Neuronal stem cell (in vitro differentiated cells): ENCODE data around the gene KIAA0825.

Experiments used
- DNase-seq: peaks from one replicate; pipeline ENCODE4 v3.0.0-alpha.2; 2013; ENCODE audit warnings: low spot score
- H2AFZ ChIP-seq: one replicate; pipeline ENCODE4 v1.6.1; 2013; ENCODE audit warnings: mild to moderate bottlenecking, low read length, inconsistent platforms
- H2AK5ac ChIP-seq: 2 replicates; pipeline ENCODE4 v1.6.1; 2013; ENCODE audit warnings: low read depth, mild to moderate bottlenecking, inconsistent platforms, low read length, moderate library complexity, mixed read lengths
- H2BK120ac ChIP-seq: 2 replicates; pipeline ENCODE4 v1.6.1; 2013; ENCODE audit warnings: low read depth, mild to moderate bottlenecking, inconsistent platforms, low read length, moderate library complexity, mixed read lengths
- H2BK12ac ChIP-seq: one replicate; pipeline ENCODE4 v1.6.1; 2013; ENCODE audit warnings: low read length, inconsistent platforms
- H2BK15ac ChIP-seq: 2 replicates; pipeline ENCODE4 v1.6.1; 2013; ENCODE audit warnings: mild to moderate bottlenecking, low read length, inconsistent platforms, mixed read lengths
- H2BK5ac ChIP-seq: one replicate; pipeline ENCODE4 v1.6.1; 2013; ENCODE audit warnings: inconsistent platforms, mild to moderate bottlenecking, low read length, moderate library complexity
- H3K14ac ChIP-seq: one replicate; pipeline ENCODE4 v1.6.1; 2013; ENCODE audit warnings: low read length, inconsistent platforms
- H3K18ac ChIP-seq: 2 replicates; pipeline ENCODE4 v1.6.1; 2013; ENCODE audit warnings: low read length, inconsistent platforms
- H3K23ac ChIP-seq: 2 replicates; pipeline ENCODE4 v1.6.1; 2013; ENCODE audit warnings: low read depth, mild to moderate bottlenecking, mixed read lengths, low read length, inconsistent platforms; ENCODE audit not compliant: poor library complexity
- H3K27ac ChIP-seq: replicated peaks from 3 replicates; pipeline ENCODE4 v1.5.1; 2013; ENCODE audit warnings: low read length, inconsistent platforms
- H3K27me3 ChIP-seq, 3 experiments: 2 replicates each; pipeline ENCODE4 v1.6.1; 2013; ENCODE audit warnings: low read length in 3 of 3, mild to moderate bottlenecking in 2 of 3, inconsistent platforms in 1 of 3, low read depth in 1 of 3, mixed read lengths in 1 of 3, moderate library complexity in 1 of 3; ENCODE audit not compliant: control insufficient read depth in 3 of 3, insufficient read depth in 3 of 3
- H3K36me3 ChIP-seq, 2 donors: replicated peaks in 1 of 2; 2 replicates each; pipeline ENCODE4 v1.6.1; 2013; ENCODE audit warnings: low read length in 2 of 2; ENCODE audit not compliant: control insufficient read depth in 2 of 2, insufficient read depth in 2 of 2
- H3K4ac ChIP-seq: 2 replicates; pipeline ENCODE4 v1.6.1; 2013; ENCODE audit warnings: inconsistent platforms, mild to moderate bottlenecking, low read length, moderate library complexity
- H3K4me1 ChIP-seq, 2 donors: 1 replicate in 1 of 2; 2 replicates in 1 of 2; pipeline ENCODE4 v1.6.1; 2013; ENCODE audit warnings: low read length in 2 of 2, low read depth in 1 of 2; ENCODE audit not compliant: control insufficient read depth in 2 of 2, insufficient read depth in 1 of 2
- H3K4me2 ChIP-seq: one replicate; pipeline ENCODE4 v1.6.1; 2013; ENCODE audit warnings: mild to moderate bottlenecking, low read length, inconsistent platforms; ENCODE audit not compliant: insufficient read depth, poor library complexity, severe bottlenecking
- H3K4me3 ChIP-seq, 2 donors: 2 replicates each; pipeline ENCODE4 v1.5.1; 2013; ENCODE audit warnings: low read length in 2 of 2, mild to moderate bottlenecking in 2 of 2, inconsistent platforms in 1 of 2, moderate library complexity in 1 of 2
- H3K79me1 ChIP-seq: one replicate; pipeline ENCODE4 v1.6.1; 2013; ENCODE audit warnings: low read depth, mild to moderate bottlenecking, inconsistent platforms, low read length, moderate library complexity
- H3K9ac ChIP-seq: one replicate; pipeline ENCODE4 v1.6.1; 2013; ENCODE audit warnings: mild to moderate bottlenecking, low read depth, low read length, inconsistent platforms; ENCODE audit not compliant: poor library complexity
- H3K9me3 ChIP-seq, 2 donors: replicated peaks in 1 of 2; 2 replicates each; pipeline versions ENCODE3 to v1.6.1; 2013; ENCODE audit warnings: low read length in 2 of 2, mild to moderate bottlenecking in 2 of 2, inconsistent platforms in 1 of 2, low read depth in 1 of 2, mixed read lengths in 1 of 2, moderate library complexity in 1 of 2; ENCODE audit not compliant: control insufficient read depth in 2 of 2, insufficient read depth in 1 of 2
- H4K8ac ChIP-seq: one replicate; pipeline ENCODE4 v1.6.1; 2013; ENCODE audit warnings: low read depth, mild to moderate bottlenecking, inconsistent platforms, low read length, moderate library complexity
- H4K91ac ChIP-seq: one replicate; pipeline ENCODE4 v1.6.1; 2013; ENCODE audit warnings: low read length, low read depth, mild to moderate bottlenecking, inconsistent platforms; ENCODE audit not compliant: poor library complexity
- WGBS, 2 donors: extraction: QIAGEN DNeasy Blood & Tissue Kit; methylation state at CpG; one replicate each; pipeline ENCODE4 v1.1.7; 2013; ENCODE audit warnings: missing lambda C conversion rate in 2 of 2, mixed read lengths in 1 of 2; ENCODE audit not compliant: insufficient read length in 2 of 2, insufficient replicate concordance in 1 of 2; ENCODE audit errors: extremely low coverage in 2 of 2; 5-methylcytosine and 5-hydroxymethylcytosine counted together

Gene KIAA0825

DNA sequence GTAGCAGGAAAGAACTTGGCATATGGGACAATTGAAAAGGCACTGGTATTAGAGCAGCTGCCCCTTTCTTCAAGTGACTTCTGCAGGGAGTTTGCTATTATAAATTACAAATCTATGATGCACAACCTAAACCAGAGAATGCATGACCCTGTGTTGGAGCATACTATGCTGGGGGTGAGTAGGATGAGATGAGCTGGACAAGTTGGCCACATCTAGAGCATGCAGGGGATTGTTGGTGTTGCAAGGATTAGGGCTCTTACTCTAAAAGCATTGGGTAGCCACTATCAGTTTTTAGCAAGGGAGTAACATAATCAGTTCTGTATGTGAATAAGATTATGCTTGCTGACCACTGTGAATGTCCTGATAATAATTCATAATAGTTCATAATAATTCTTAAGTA, 186.7 kb downstream of the KIAA0825 start:
- no peak overlapping the region for H3K23ac ChIP-seq
- no peak overlapping the region for H3K9ac ChIP-seq
- no peak overlapping the region for H3K4ac ChIP-seq
- no peak overlapping the region for H4K8ac ChIP-seq
- H2BK15ac ChIP-seq, result no peak overlapping the region
- DNase-seq, result no peak
- no peak overlapping the region for H3K18ac ChIP-seq
- H3K14ac ChIP-seq, result peak overlapping the region; percentile 71
- H2BK12ac ChIP-seq, result no peak overlapping the region
- H2AFZ ChIP-seq, result no peak overlapping the region
- no peaks in the 10 kb centered on the region for H3K9me3 ChIP-seq
- no peaks in the 10 kb centered on the region for H3K27me3 ChIP-seq
- H3K4me1 ChIP-seq, result no peaks in the 10 kb centered on the region
- H2AK5ac ChIP-seq, result no peak overlapping the region
- no peak overlapping the region for H3K27ac ChIP-seq
- no peak overlapping the region for H3K4me2 ChIP-seq
- H3K4me3 ChIP-seq, result no peak overlapping the region
- H2BK5ac ChIP-seq, result no peak overlapping the region
- H3K79me1 ChIP-seq, result no peaks in the 10 kb centered on the region
- H4K91ac ChIP-seq, result no peak overlapping the region
- H2BK120ac ChIP-seq, result no peak overlapping the region
- no peaks in the 10 kb centered on the region for H3K36me3 ChIP-seq

DNA sequence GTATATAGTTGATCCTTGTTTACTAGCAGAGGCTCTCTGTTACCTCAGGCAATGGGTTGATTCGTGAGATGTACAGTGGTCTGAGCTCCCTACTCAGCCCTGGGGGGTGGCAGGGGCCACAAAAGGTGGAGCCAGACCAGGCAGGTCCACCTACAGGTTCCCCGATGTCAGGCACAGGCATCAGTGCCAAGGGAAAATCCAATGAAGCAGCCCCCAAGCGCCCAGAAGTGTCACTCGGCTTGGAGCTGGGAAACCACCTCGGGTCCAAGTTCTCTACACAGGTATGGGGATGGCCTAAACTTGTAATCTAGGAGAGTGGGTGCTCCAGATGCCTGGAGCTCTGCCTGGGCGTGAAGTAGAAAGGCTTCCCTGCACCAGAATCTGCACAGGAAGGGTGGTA, 188.8 kb downstream of the KIAA0825 start:
- H3K9me3 ChIP-seq, result no peaks in the 10 kb centered on the region
- no peak overlapping the region for H4K91ac ChIP-seq
- DNase-seq, result no peak
- H2BK120ac ChIP-seq, result no peak overlapping the region
- H2BK12ac ChIP-seq, result no peak overlapping the region
- H3K23ac ChIP-seq, result no peak overlapping the region
- no peaks in the 10 kb centered on the region for H3K27me3 ChIP-seq
- no peak overlapping the region for H2BK5ac ChIP-seq
- H3K4me2 ChIP-seq, result no peak overlapping the region
- H3K4ac ChIP-seq, result no peak overlapping the region
- no peak overlapping the region for H3K27ac ChIP-seq
- H2AFZ ChIP-seq, result no peak overlapping the region
- no peak overlapping the region for H3K18ac ChIP-seq
- H3K36me3 ChIP-seq, result no peaks in the 10 kb centered on the region
- no peaks in the 10 kb centered on the region for H3K79me1 ChIP-seq
- no peaks in the 10 kb centered on the region for H3K4me1 ChIP-seq
- H4K8ac ChIP-seq, result no peak overlapping the region
- no peak overlapping the region for H2BK15ac ChIP-seq
- no CpG with 5 or more reads among the region's 6 CpGs for WGBS, 2 donors
- no peak overlapping the region for H2AK5ac ChIP-seq
- H3K4me3 ChIP-seq, result no peak overlapping the region
- no peak overlapping the region for H3K14ac ChIP-seq
- no peak overlapping the region for H3K9ac ChIP-seq

DNA sequence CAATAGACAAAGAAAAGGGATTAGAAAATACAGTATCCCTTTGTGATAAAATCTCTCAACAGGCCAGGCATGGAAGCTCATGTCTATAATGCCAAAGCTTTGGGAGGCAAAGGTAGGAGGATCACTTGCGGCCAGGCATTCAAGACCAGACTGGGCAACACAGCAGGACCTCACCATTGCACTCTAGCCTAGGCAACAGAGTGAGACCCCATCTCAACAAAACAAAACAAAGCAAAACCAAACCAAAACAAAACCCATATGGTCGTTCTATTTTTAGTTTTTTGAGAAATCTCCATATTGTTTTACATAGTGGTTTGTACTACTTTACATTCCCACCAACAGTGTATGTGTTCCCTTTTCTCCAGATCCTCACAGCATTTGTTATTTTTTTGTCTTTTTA, 193.0 kb downstream of the KIAA0825 start:
- Histone ChIP-seq H3K4me2 (no peak overlapping the region), H2AFZ (no peak overlapping the region), H2BK120ac (no peak overlapping the region), H4K91ac (no peak overlapping the region), H3K4me1 (peaks cover 0 to 1% of the 10 kb centered on the region in 2 donors), H2AK5ac (no peak overlapping the region), H2BK15ac (no peak overlapping the region), H3K9me3 (no peaks in the 10 kb centered on the region), H3K27me3 (no peaks in the 10 kb centered on the region), H3K23ac (no peak overlapping the region), H3K4ac (no peak overlapping the region), H3K79me1 (no peaks in the 10 kb centered on the region), H3K9ac (no peak overlapping the region), H3K36me3 (no peaks in the 10 kb centered on the region), H4K8ac (no peak overlapping the region), H3K27ac (no peak overlapping the region), H3K18ac (no peak overlapping the region), H3K4me3 (no peak overlapping the region), H3K14ac (no peak overlapping the region), H2BK5ac (no peak overlapping the region), H2BK12ac (no peak overlapping the region)
- no peak for DNase-seq
- no CpG with 5 or more reads among the region's 2 CpGs for WGBS, 2 donors

DNA sequence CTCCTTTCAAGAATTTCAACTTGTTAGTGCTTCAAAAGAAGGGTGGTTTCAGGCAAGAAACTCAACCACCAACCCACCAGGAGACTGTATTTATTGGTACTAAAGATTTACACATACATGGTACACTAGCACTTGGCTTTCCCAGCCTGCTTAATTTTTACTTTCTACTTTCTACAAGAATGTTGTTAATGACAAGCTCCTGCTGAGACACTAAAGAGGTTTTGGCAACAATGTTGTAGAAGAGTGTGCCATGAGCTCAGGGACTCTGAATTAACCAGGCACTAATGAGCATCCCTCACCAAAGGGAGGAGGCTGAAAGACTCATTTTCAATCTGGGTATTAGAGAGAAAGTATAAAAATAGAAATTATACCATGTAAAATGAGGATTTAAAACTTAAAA, 195.0 kb downstream of the KIAA0825 start:
- Histone ChIP-seq H4K91ac (no peak overlapping the region), H3K4me1 (peaks cover 0 to 1% of the 10 kb centered on the region in 2 donors), H3K4me2 (no peak overlapping the region), H4K8ac (no peak overlapping the region), H3K9me3 (peaks cover 0 to 2% of the 10 kb centered on the region in 2 donors), H3K79me1 (no peaks in the 10 kb centered on the region), H3K4me3 (no peak overlapping the region), H3K36me3 (no peaks in the 10 kb centered on the region), H2BK12ac (no peak overlapping the region), H2AFZ (no peak overlapping the region), H3K23ac (no peak overlapping the region), H2AK5ac (no peak overlapping the region), H2BK15ac (no peak overlapping the region), H2BK5ac (no peak overlapping the region), H3K27ac (no peak overlapping the region), H3K4ac (no peak overlapping the region), H3K9ac (no peak overlapping the region), H3K18ac (no peak overlapping the region), H2BK120ac (no peak overlapping the region), H3K14ac (no peak overlapping the region), H3K27me3 (no peaks in the 10 kb centered on the region)
- no peak for DNase-seq
